SK-N-MC (cell line): Measurements from ENCODE around the gene LIMS2.

Source experiments
- DNase-seq: peaks from one replicate; pipeline ENCODE4 v3.0.0-alpha.2; 2011; ENCODE audit warnings: low read depth, low spot score
- H3K27ac ChIP-seq: fragments of 200-600 bp; sonication (generic); 2 replicates; pipeline ENCODE4 v1.5.1; 2016; ENCODE audit warnings: mixed run types
- H3K36me3 ChIP-seq: fragments of 200-600 bp; sonication (generic); 2 replicates; pipeline ENCODE4 v1.6.1; 2017; ENCODE audit warnings: antibody characterized with exemption, low read length, mixed read lengths; ENCODE audit not compliant: insufficient read depth
- H3K4me3 ChIP-seq: fragments of 200-600 bp; sonication (generic); 2 replicates; pipeline ENCODE4 v1.5.1; 2016
- H3K9ac ChIP-seq: fragments of 200-600 bp; sonication (generic); 2 replicates; pipeline ENCODE4 v1.8.0; 2017; ENCODE audit warnings: mixed run types, mixed read lengths; ENCODE audit not compliant: insufficient read length
- H3K9me3 ChIP-seq: fragments of 200-600 bp; sonication (generic); 2 replicates; pipeline ENCODE4 v1.6.1; 2017; ENCODE audit warnings: low read depth, mild to moderate bottlenecking, antibody characterized with exemption, low read length, moderate library complexity, mixed read lengths
- EZH2 ChIP-seq: fragments of 200-600 bp; sonication (generic); IDR thresholded peaks from one replicate; pipeline ENCODE4 v1.6.1; 2017; ENCODE audit warnings: antibody characterized with exemption
- FOXP2 ChIP-seq: optimal IDR thresholded peaks from 2 replicates; pipeline ENCODE3; 2011; ENCODE audit warnings: mild to moderate bottlenecking, moderate library complexity; ENCODE audit not compliant: insufficient read depth; ENCODE audit errors: extremely low read length, control extremely low read depth
- POLR2AphosphoS5 ChIP-seq: IDR thresholded peaks from 2 replicates; pipeline ENCODE4 v1.6.1; 2012; ENCODE audit warnings: mild to moderate bottlenecking, low read depth, low read length, borderline replicate concordance

LIMS2 gene

GRCh38 chr2:127675331-127676261 is at the start of gene LIMS2:
LIMS2 (minus strand) TSS chr2:127675530; CDS start chr2:127675024, 506 bp downstream.
- DNase-seq, result no peak
- Histone ChIP-seq H3K27ac (no peak within 1 kb of the TSS), H3K4me3 (peak within 1 kb of the TSS; percentile 82)

GRCh38 chr2:127722807-127723206 is 47.5 kb upstream of the LIMS2 start:
- Histone ChIP-seq H3K9ac (no peak overlapping the region), H3K9me3 (no peaks in the 10 kb centered on the region), H3K4me3 (no peak overlapping the region), H3K36me3 (peaks cover 71% of the 10 kb centered on the region), H3K27ac (no peak overlapping the region)
- TF ChIP-seq FOXP2 (no peak), EZH2 (no peak), POLR2AphosphoS5 (no peak)
- DNase-seq, result no peak

More at GRCh38 chr2:127675331-127676261, at the start of gene LIMS2:
- TF ChIP-seq POLR2AphosphoS5 (no peak), FOXP2 (no peak), EZH2 (no peak)
- H3K36me3 ChIP-seq, result no peaks in the 10 kb centered on the region
- H3K9ac ChIP-seq, result peak within 1 kb of the TSS; percentile 60
- no peaks in the 10 kb centered on the region for H3K9me3 ChIP-seq

- Histone ChIP-seq H3K36me3 (peaks cover 80% of the 10 kb centered on the region), H3K9me3 (no peaks in the 10 kb centered on the region), H3K4me3 (no peak overlapping the region), H3K9ac (no peak overlapping the region), H3K27ac (no peak overlapping the region)
- no peak for TF ChIP-seq FOXP2
- no peak for TF ChIP-seq POLR2AphosphoS5
- no peak for TF ChIP-seq EZH2
- no peak for DNase-seq
Measured at GRCh38 chr2:127721978-127722355, 46.6 kb upstream of the LIMS2 start.

- TF ChIP-seq FOXP2, result no peak
- no peak for TF ChIP-seq POLR2AphosphoS5
- no peak for TF ChIP-seq EZH2
- Histone ChIP-seq H3K4me3 (no peak overlapping the region), H3K9me3 (no peaks in the 10 kb centered on the region), H3K9ac (no peak overlapping the region), H3K36me3 (peaks cover 82% of the 10 kb centered on the region), H3K27ac (no peak overlapping the region)
- DNase-seq, result no peak
Measured at GRCh38 chr2:127721311-127721977, 46.1 kb upstream of the LIMS2 start.

- H3K9ac ChIP-seq, result no peak overlapping the region
- no peak for DNase-seq
- TF ChIP-seq POLR2AphosphoS5, result no peak
- no peak for TF ChIP-seq EZH2
- TF ChIP-seq FOXP2, result no peak
- peaks cover 81% of the 10 kb centered on the region for H3K36me3 ChIP-seq
- no peak overlapping the region for H3K4me3 ChIP-seq
- H3K9me3 ChIP-seq, result no peaks in the 10 kb centered on the region
- H3K27ac ChIP-seq, result no peak overlapping the region
Measured at GRCh38 chr2:127719301-127720218, 44.2 kb upstream of the LIMS2 start.

GRCh38 chr2:127718271-127718670 is 42.9 kb upstream of the LIMS2 start:
- Histone ChIP-seq H3K36me3 (peaks cover 84% of the 10 kb centered on the region), H3K27ac (peak overlapping the region; percentile 32; the same call in 1 of the 2 replicates), H3K9ac (no peak overlapping the region), H3K9me3 (no peaks in the 10 kb centered on the region), H3K4me3 (no peak overlapping the region)
- TF ChIP-seq EZH2 (no peak), FOXP2 (no peak), POLR2AphosphoS5 (no peak)
- DNase-seq, result no peak

GRCh38 chr2:127715778-127716449 is 40.6 kb upstream of the LIMS2 start:
- no peak for TF ChIP-seq FOXP2
- TF ChIP-seq POLR2AphosphoS5, result no peak
- H3K36me3 ChIP-seq, result peaks cover 67% of the 10 kb centered on the region
- no peaks in the 10 kb centered on the region for H3K9me3 ChIP-seq
- no peak for DNase-seq
- no peak overlapping the region for H3K9ac ChIP-seq
- H3K27ac ChIP-seq, result no peak overlapping the region
- H3K4me3 ChIP-seq, result no peak overlapping the region
